Adrenal gland (tissue), 5 donors: ENCODE data around the gene LCN10.

Experiments used
- POLR2A ChIP-seq, 2 donors: fragments of 450-650 bp; IDR thresholded peaks; one replicate each; pipeline ENCODE4 v1.6.1; 2017; ENCODE audit warnings: antibody characterized with exemption in 2 of 2, mild to moderate bottlenecking in 2 of 2, moderate library complexity in 1 of 2
- TF ChIP-seq, protein P1 (sequence below), 6 experiments: fragments of 450-650 bp in 4 of 6; fragments of 200-600 bp in 2 of 6; sonication (generic) in 1 of 6; IDR thresholded peaks; 1 replicate in 5 of 6; 2 replicates in 1 of 6; pipeline versions ENCODE4 v1.5.1 to v1.8.0; 2016 to 2021; ENCODE audit warnings: antibody characterized with exemption in 6 of 6, mild to moderate bottlenecking in 2 of 6, moderate library complexity in 1 of 6
- donor health status: DM: no; HTN: no; CAD: no.

GRCh38 chr9:136710543-136710942 lies 32.2 kb downstream of the LCN10 start:
- TF ChIP-seq, protein P1, sequence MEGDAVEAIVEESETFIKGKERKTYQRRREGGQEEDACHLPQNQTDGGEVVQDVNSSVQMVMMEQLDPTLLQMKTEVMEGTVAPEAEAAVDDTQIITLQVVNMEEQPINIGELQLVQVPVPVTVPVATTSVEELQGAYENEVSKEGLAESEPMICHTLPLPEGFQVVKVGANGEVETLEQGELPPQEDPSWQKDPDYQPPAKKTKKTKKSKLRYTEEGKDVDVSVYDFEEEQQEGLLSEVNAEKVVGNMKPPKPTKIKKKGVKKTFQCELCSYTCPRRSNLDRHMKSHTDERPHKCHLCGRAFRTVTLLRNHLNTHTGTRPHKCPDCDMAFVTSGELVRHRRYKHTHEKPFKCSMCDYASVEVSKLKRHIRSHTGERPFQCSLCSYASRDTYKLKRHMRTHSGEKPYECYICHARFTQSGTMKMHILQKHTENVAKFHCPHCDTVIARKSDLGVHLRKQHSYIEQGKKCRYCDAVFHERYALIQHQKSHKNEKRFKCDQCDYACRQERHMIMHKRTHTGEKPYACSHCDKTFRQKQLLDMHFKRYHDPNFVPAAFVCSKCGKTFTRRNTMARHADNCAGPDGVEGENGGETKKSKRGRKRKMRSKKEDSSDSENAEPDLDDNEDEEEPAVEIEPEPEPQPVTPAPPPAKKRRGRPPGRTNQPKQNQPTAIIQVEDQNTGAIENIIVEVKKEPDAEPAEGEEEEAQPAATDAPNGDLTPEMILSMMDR (IDR thresholded peaks at IDR 0.05): no peak
- no peak for TF ChIP-seq POLR2A (IDR thresholded peaks at IDR 0.05)
